Upper lobe of left lung (tissue), 4 donors: ENCODE data around the gene FUT8.

Source experiments
- CTCF ChIP-seq, 6 experiments: fragments of 450-650 bp in 4 of 6; fragments of 200-600 bp in 2 of 6; sonication (generic) in 2 of 6; IDR thresholded peaks; one replicate each; pipeline ENCODE4 v1.5.1; 2016 to 2019; ENCODE audit warnings: antibody characterized with exemption in 6 of 6
- EP300 ChIP-seq, 4 donors: sonication (generic); formaldehyde crosslinking; IDR thresholded peaks; one replicate each; pipeline ENCODE4 v1.5.1; 2017; ENCODE audit warnings: antibody characterized with exemption in 4 of 4, control low read depth in 2 of 4

- no peak for TF ChIP-seq CTCF (IDR thresholded peaks at IDR 0.05)
- TF ChIP-seq EP300 (IDR thresholded peaks at IDR 0.05), result no peak
Measured at GRCh38 chr14:65776193-65776852, 363.8 kb downstream of the FUT8 start.
